ENCODE measurements around the gene TRIM29.

The TRIM29 gene

GRCh38 chr11:120064341-120064740 lies 73.6 kb downstream of the TRIM29 start:
- no peak overlapping the region for H3K4me3 ChIP-seq (ENCODE audit: low read depth, low read length)
- no peak for TF ChIP-seq CTCF (IDR thresholded peaks at IDR 0.05; ENCODE audit: insufficient read depth, low read depth, low read length, missing control alignments)
- no peak for DNase-seq (ENCODE audit: low read depth)

GRCh38 chr11:120063686-120064340 lies 74.1 kb downstream of the TRIM29 start:
- DNase-seq (ENCODE audit: low read depth): no peak
- no peak for TF ChIP-seq CTCF (IDR thresholded peaks at IDR 0.05; ENCODE audit: insufficient read depth, low read depth, low read length, missing control alignments)
- no peak overlapping the region for H3K4me3 ChIP-seq (ENCODE audit: low read depth, low read length)

GRCh38 chr11:120062561-120062930 lies 75.4 kb downstream of the TRIM29 start:
- H3K4me3 ChIP-seq (ENCODE audit: low read depth, low read length): no peak overlapping the region
- no peak for TF ChIP-seq CTCF (IDR thresholded peaks at IDR 0.05; ENCODE audit: insufficient read depth, low read depth, low read length, missing control alignments)
- DNase-seq (ENCODE audit: low read depth): no peak

- no peak for DNase-seq (ENCODE audit: low read depth)
- no peak for TF ChIP-seq CTCF (IDR thresholded peaks at IDR 0.05; ENCODE audit: insufficient read depth, low read depth, low read length, missing control alignments)
- no peak overlapping the region for H3K4me3 ChIP-seq (ENCODE audit: low read depth, low read length)
Observed at GRCh38 chr11:120061761-120062560, 76.0 kb downstream of the TRIM29 start.
